Measurements from ENCODE around the gene AK9.
"Not testable (repeated sequence)": the region's sequence is repeated elsewhere in the genome, so short reads cannot be mapped to it uniquely, and the experiment has no call there.

Gene AK9

DNA sequence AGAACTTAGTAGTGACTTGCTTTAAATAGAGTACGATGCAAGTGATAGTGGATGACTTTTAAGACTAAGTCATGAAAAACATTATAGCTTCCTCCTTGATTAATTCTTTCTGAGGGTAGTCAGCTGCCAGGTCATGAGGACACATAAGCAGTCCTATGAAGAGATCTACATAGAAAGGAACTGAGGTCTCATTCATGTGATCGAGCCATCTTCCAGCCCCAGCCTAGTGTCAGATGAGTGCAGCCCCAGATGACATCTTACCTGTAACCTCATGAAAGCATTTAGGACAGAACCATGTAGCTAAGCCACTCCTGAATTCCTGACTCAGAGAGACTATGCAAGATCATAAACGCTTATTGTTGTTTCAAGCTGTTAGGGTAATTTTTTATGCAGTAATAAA is 67.7 kb downstream of the AK9 start:
- peaks cover 13% of the 10 kb centered on the region for H3K9me3 Mint-ChIP-seq
- peaks cover 4% of the 10 kb centered on the region for H3K4me1 Mint-ChIP-seq (ENCODE audit: low read depth)
- peaks cover 9% of the 10 kb centered on the region for H3K36me3 Mint-ChIP-seq (ENCODE audit: low read depth)
- no peak overlapping the region for H3K4me3 Mint-ChIP-seq
- H3K27ac Mint-ChIP-seq = no peak overlapping the region
- no peaks in the 10 kb centered on the region for H3K27me3 Mint-ChIP-seq

DNA sequence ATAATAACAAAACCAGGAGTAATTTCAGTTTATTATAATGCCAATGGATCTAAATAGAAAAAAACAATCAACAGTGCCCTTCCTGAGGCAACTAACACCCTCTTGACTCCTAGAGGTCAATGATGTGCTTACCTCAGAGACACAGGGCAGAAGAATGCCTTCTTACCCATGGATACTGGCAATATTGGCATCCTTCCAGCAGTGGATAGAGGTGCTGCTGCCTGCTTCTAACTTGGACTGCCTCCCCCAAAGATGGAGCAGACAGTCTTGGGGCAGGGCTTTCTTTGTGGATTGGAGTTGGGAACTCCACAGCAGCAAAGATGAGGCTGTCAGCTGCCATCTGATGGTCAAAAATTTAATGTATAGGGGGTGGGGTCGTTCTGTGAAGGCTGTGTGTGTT is 78.7 kb downstream of the AK9 start:
- Mint-ChIP-seq H3K36me3 (ENCODE audit: low read depth) (peaks cover 20% of the 10 kb centered on the region), H3K27ac (no peak overlapping the region), H3K4me3 (no peak overlapping the region), H3K4me1 (ENCODE audit: low read depth) (peaks cover 4% of the 10 kb centered on the region), H3K27me3 (no peaks in the 10 kb centered on the region), H3K9me3 (no peaks in the 10 kb centered on the region)

DNA sequence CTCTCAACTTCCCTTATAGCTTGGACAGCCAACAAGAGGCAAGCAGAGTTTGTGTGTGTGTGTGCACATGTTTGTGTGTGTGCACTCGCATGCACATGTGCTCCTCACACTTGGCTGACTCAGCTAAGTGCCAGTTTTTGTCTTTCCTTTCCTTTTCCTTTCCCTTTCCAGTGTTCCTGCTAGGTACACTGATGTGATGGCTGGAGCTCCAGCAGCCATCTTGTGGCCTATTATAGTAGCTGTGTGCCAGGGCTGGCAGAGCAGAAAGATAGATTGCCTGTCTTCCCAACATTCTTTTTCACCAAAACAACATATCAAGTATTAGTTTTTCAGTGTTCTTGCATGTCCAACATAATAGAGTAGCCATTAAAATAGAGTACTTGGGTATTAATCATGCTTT is 79.5 kb downstream of the AK9 start:
- no peaks in the 10 kb centered on the region for H3K9me3 Mint-ChIP-seq
- H3K27ac Mint-ChIP-seq = no peak overlapping the region
- no peaks in the 10 kb centered on the region for H3K27me3 Mint-ChIP-seq
- peaks cover 4% of the 10 kb centered on the region for H3K4me1 Mint-ChIP-seq (ENCODE audit: low read depth)
- no peak overlapping the region for H3K4me3 Mint-ChIP-seq
- H3K36me3 Mint-ChIP-seq (ENCODE audit: low read depth) = peaks cover 20% of the 10 kb centered on the region

DNA sequence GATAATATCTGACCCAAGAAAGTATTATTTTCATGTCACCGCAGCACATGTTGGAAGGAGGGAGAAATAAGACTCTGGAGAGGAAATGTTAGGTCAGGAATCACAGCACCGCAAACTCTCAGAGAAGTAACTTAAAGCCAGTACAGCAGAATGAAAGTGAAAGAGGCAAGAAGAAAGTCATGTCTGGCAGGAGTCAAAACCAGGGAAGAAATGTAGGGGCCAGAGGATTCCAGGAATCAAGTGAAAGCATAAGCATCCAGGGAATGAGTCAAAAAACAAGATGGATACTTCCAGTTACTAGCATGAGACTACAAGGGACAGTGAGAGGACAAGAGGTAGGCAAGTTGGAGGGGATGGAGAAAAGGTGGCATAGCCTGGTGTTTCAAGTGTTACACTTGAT is 80.4 kb downstream of the AK9 start:
- Mint-ChIP-seq H3K27ac (no peak overlapping the region), H3K4me1 (ENCODE audit: low read depth) (peaks cover 4% of the 10 kb centered on the region), H3K27me3 (no peaks in the 10 kb centered on the region), H3K9me3 (no peaks in the 10 kb centered on the region), H3K4me3 (no peak overlapping the region), H3K36me3 (ENCODE audit: low read depth) (peaks cover 21% of the 10 kb centered on the region)

DNA sequence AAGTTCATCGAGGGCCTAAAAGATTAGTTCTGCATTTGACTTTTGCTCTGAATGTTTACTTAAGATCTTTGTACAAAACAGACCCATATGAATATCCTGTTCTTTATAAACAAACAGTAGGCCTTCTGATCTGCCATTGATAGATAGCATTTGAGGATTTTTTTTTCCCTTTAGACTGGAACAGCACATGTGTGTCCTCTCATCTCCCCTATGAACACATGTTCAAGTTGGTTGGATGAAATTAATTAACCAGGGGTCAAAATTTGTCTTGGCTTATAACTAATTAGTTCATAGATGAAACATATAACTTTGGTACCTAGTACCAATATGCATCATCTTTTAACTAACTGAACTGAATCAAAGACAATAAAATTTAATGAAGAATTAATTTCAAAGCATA is 81.3 kb downstream of the AK9 start:
- H3K27ac Mint-ChIP-seq = no peak overlapping the region
- no peak overlapping the region for H3K4me3 Mint-ChIP-seq
- H3K4me1 Mint-ChIP-seq (ENCODE audit: low read depth) = peaks cover 4% of the 10 kb centered on the region
- no peaks in the 10 kb centered on the region for H3K9me3 Mint-ChIP-seq
- H3K27me3 Mint-ChIP-seq = no peaks in the 10 kb centered on the region
- peaks cover 25% of the 10 kb centered on the region for H3K36me3 Mint-ChIP-seq (ENCODE audit: low read depth)

DNA sequence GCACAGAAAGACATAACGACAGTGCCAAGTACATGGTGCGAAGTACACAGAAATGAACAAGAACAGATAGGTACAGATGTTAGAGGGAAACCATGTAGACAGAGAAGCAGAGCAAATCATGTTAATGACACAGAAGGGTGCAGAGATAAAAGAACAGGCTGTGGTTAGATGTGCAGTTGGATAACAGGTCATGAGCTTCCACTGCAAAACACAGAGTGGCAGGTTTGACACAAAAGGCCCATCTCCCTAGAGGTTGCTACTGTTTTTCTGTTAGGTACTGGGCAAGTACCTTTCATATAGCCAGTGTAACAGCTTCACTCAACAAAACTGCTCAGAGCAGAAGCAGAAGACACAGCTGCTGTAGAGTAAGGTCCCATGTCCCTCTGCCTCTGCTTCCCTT is 84.6 kb downstream of the AK9 start:
- no peaks in the 10 kb centered on the region for H3K27me3 Mint-ChIP-seq
- H3K9me3 Mint-ChIP-seq = peaks cover 5% of the 10 kb centered on the region
- peaks cover 19% of the 10 kb centered on the region for H3K36me3 Mint-ChIP-seq (ENCODE audit: low read depth)
- no peak overlapping the region for H3K27ac Mint-ChIP-seq
- no peak overlapping the region for H3K4me3 Mint-ChIP-seq
- H3K4me1 Mint-ChIP-seq (ENCODE audit: low read depth) = peaks cover 4% of the 10 kb centered on the region

DNA sequence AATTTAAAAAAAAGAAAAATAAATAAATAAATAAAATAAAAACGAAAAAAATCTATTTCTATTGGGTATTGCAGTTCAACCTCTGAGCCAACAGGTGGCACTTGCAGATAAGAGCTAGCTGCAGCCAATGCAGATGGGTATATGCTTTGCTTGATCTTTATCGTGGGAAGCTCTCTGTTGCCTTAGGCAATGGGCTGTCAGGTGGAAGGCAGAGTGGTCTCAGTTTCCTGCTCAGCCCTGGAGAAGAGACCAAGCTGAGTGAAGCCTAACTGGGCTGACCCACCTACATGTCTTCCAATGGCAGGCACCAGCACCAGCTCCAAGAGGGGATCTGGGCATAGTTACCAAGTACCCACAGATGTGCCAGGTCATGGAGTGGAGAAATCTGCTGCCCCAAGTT is 95.0 kb downstream of the AK9 start:
- Mint-ChIP-seq H3K4me3 (no peak overlapping the region), H3K9me3 (peaks cover 15% of the 10 kb centered on the region), H3K36me3 (ENCODE audit: low read depth) (peaks cover 10% of the 10 kb centered on the region), H3K4me1 (ENCODE audit: low read depth) (no peaks in the 10 kb centered on the region), H3K27me3 (no peaks in the 10 kb centered on the region), H3K27ac (no peak overlapping the region)

DNA sequence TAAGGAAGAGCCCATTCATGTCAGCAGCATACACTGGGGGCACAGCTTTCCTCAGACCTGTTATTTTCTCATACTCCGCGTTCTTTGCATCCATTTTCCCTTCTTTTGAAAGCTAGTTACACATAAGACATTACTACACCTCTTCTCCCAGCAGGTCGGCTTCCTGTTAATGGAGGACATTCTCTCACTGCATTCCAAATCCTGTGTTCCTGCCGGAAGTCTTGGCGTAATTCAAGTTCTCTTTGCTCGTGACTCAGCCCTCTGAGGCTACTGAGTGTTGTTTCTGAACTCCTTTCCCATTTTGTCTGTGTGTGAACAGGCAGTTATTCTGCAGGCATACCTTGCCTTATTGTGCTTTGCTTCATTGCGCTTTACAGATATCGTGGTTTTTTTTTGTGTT is 110.5 kb downstream of the AK9 start:
- H3K27me3 Mint-ChIP-seq = no peaks in the 10 kb centered on the region
- no peak overlapping the region for H3K27ac Mint-ChIP-seq
- H3K9me3 Mint-ChIP-seq = no peaks in the 10 kb centered on the region
- H3K36me3 Mint-ChIP-seq (ENCODE audit: low read depth) = peaks cover 8% of the 10 kb centered on the region
- H3K4me3 Mint-ChIP-seq = no peak overlapping the region
- no peaks in the 10 kb centered on the region for H3K4me1 Mint-ChIP-seq (ENCODE audit: low read depth)

DNA sequence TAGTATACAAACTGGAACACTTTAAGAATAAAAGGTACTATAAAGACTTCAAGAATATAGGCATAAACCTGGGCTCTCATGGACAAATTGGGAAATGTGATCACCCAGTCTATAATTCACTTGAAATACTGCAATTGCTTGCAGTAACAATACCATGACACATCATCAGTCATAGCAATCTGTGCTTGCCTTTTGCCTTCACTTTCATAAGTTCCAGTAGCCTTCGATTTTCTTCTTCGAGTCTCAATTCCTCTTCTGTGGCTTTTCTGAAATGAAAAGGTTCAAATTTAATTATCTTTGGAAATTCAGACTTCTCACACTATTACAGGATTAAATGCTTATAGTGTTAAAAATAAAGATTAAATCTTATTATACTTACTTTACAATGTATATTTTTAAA is 111.6 kb downstream of the AK9 start:
- Mint-ChIP-seq H3K27ac (no peak overlapping the region), H3K27me3 (no peaks in the 10 kb centered on the region), H3K4me3 (no peak overlapping the region), H3K9me3 (no peaks in the 10 kb centered on the region), H3K4me1 (ENCODE audit: low read depth) (no peaks in the 10 kb centered on the region), H3K36me3 (ENCODE audit: low read depth) (peaks cover 8% of the 10 kb centered on the region)

DNA sequence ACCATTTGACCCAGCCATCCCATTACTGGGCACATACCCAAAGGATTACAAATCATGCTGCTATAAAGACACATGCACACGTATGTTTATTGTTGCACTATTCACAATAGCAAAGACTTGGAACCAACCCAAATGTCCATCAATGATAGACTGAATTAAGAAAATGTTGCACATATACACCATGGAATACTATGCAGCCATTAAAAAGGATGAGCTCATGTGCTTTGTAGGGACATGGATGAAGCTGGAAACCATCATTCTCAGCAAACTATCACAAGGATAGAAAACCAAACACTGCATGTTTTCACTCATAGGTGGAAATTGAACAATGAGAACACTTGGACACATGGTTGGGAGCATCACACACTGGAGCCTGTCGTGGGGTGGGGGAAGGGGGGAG is 121.1 kb downstream of the AK9 start:
- not testable (repeated sequence) for H3K4me3 Mint-ChIP-seq; H3K27me3 Mint-ChIP-seq; H3K36me3 Mint-ChIP-seq (ENCODE audit: low read depth); H3K27ac Mint-ChIP-seq; H3K4me1 Mint-ChIP-seq (ENCODE audit: low read depth); H3K9me3 Mint-ChIP-seq

DNA sequence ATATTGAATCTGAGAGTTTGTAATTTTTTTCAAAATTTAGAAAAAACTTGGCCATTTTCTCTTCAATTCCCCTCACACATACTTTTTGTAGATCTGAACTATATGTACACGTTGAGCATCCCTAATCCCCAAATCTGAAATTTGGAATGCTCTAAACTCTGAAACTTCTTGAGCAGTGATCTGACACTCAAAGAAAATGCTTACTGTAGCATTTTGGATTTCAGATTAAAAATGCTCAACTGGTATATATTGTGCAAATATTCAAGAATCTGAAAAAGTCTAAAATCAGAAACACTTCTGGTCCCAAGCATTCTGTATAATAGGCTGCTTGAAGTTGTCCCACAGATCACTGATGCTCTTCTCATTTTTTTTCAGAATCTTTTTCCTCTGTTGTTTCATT is 129.2 kb downstream of the AK9 start:
- peaks cover 21% of the 10 kb centered on the region for H3K36me3 Mint-ChIP-seq (ENCODE audit: low read depth)

DNA sequence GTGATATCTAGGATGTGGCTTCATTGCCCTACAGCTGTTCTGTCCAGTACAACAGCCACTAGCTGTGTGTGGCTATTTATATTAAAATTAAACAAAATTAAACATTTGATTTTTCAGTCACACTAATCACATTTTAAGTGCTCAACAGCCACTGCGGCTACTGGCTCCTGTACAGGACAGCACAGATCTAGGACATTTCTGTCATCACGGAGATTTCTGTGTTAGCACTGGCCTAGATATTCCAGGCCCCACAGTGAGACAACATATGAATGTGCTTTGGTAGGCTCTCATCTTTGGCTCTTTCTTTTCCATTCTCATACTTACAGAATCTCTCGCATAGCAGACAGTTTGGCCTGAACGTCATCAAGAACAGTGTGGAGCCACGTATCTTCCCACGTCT is 159.6 kb downstream of the AK9 start:
- H3K36me3 Mint-ChIP-seq (ENCODE audit: low read depth) = no peaks in the 10 kb centered on the region

More for the DNA sequence above, 129.2 kb downstream of the AK9 start:
- no peak overlapping the region for H3K4me3 Mint-ChIP-seq
- H3K4me1 Mint-ChIP-seq (ENCODE audit: low read depth) = no peaks in the 10 kb centered on the region
- H3K27me3 Mint-ChIP-seq = no peaks in the 10 kb centered on the region
- H3K27ac Mint-ChIP-seq = no peak overlapping the region
- peaks cover 3% of the 10 kb centered on the region for H3K9me3 Mint-ChIP-seq

DNA sequence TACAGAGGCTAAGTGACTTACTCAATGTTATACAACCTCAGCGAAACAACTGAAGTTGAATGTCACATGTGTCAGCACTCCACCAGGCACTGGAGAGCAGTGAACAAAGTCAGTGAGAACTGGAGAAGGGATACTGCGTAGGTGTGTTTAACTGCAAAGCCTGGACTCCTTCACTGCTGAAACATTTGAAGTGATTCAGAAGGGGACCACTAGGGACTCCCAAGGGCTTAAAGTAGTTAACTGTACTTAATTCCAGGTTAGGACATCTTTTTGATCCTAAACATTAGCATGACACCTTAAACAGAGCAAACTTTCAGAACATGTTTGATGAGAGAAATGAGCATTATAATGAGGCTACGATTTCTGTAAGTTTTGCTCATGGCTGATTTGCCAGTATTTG is 163.0 kb downstream of the AK9 start:
- no peaks in the 10 kb centered on the region for H3K36me3 Mint-ChIP-seq (ENCODE audit: low read depth)
- H3K4me1 Mint-ChIP-seq (ENCODE audit: low read depth) = no peaks in the 10 kb centered on the region
- no peaks in the 10 kb centered on the region for H3K9me3 Mint-ChIP-seq
- no peaks in the 10 kb centered on the region for H3K27me3 Mint-ChIP-seq
- H3K27ac Mint-ChIP-seq = no peak overlapping the region
- no peak overlapping the region for H3K4me3 Mint-ChIP-seq

More for the DNA sequence above, 159.6 kb downstream of the AK9 start:
- no peaks in the 10 kb centered on the region for H3K27me3 Mint-ChIP-seq
- H3K9me3 Mint-ChIP-seq = no peaks in the 10 kb centered on the region
- no peaks in the 10 kb centered on the region for H3K4me1 Mint-ChIP-seq (ENCODE audit: low read depth)
- H3K27ac Mint-ChIP-seq = no peak overlapping the region
- H3K4me3 Mint-ChIP-seq = no peak overlapping the region

DNA sequence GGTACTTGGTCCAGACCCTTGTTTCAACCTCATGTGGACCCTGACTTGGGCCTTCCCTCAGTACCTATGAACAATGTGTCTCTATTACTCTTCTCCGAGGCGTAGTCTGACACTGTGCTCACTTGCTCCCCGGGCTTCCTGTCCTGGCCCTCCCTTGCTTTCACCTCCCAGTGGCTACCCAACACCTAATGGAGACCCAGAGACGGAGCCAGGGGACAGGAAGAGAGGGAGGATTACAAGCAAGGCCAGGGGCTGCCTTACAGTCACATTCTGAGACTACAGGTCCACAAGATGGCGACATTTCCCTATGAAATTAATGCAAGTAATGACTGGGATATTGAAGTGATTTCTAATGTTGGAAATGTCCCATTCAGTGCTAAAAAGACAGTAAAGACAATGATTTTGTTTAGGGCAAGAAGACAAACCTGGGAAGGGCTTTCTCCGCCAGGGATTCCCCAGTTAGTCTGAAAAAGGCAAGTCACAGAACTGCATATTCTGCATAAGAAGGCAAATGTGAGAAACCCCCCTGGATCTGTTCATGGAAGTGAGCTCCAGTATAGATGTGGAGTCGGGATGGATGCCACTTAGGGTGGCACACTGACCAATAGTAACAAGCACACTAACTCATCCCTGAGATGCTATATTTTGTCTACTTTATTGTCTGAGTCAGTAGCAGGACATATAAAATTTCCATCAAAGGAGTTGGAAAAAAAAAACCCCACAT is 163.9 kb downstream of the AK9 start:
- Mint-ChIP-seq H3K27ac (no peak overlapping the region), H3K36me3 (ENCODE audit: low read depth) (no peaks in the 10 kb centered on the region), H3K4me1 (ENCODE audit: low read depth) (no peaks in the 10 kb centered on the region), H3K4me3 (no peak overlapping the region), H3K9me3 (no peaks in the 10 kb centered on the region), H3K27me3 (no peaks in the 10 kb centered on the region)

DNA sequence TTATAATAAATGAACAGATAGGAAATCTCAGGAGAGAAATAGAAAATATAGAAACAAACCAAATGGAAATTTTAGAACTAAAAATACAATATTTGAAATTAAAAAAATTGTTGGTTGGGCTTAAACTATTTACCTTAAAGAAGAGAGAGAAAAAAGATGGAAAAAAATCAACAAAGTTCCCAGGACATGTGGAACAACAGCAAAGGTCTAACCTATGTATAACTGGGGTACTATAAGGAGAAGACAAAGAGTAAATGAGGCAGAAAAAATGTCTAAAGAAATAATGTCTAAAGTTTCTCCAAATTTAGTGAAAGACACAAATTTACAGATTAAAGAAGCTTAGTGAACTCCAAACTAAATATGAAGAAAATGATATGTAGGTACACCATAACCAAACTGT is 166.9 kb downstream of the AK9 start:
- no peak overlapping the region for H3K27ac Mint-ChIP-seq
- no peaks in the 10 kb centered on the region for H3K27me3 Mint-ChIP-seq
- H3K4me3 Mint-ChIP-seq = no peak overlapping the region
- H3K9me3 Mint-ChIP-seq = no peaks in the 10 kb centered on the region
- H3K36me3 Mint-ChIP-seq (ENCODE audit: low read depth) = no peaks in the 10 kb centered on the region
- H3K4me1 Mint-ChIP-seq (ENCODE audit: low read depth) = no peaks in the 10 kb centered on the region

DNA sequence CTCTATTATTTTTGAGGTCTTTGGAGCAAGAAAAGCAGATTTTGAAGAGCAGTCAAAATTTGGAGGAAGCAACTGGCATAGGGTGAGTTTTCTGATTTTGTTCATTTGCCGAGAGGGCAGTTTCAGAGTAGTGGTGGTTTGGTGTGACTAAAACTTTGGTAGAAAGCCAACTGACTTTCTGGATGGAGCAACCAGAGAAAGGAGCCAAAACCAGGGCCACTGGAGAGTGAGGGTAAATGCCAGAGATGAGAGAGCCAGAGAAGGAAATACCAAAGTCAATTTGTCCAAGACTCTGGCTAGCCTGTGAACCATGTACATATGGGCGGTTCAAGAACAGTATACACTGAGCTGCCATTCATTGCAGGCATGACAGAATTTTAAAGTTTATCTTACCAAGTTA is 167.5 kb downstream of the AK9 start:
- no peaks in the 10 kb centered on the region for H3K4me1 Mint-ChIP-seq (ENCODE audit: low read depth)
- no peaks in the 10 kb centered on the region for H3K27me3 Mint-ChIP-seq
- no peak overlapping the region for H3K4me3 Mint-ChIP-seq
- H3K27ac Mint-ChIP-seq = no peak overlapping the region
- H3K9me3 Mint-ChIP-seq = no peaks in the 10 kb centered on the region
- no peaks in the 10 kb centered on the region for H3K36me3 Mint-ChIP-seq (ENCODE audit: low read depth)
